Stimulated activated CD4-positive, alpha-beta T cell treated with anti-CD3 and anti-CD28 coated beads, Interleukin-1b, Interleukin-23, amount 100 ng/mL, for 1 hour (primary cell): ENCODE results near the gene SLC7A9.
"Not testable (repeated sequence)": the region's sequence is repeated elsewhere in the genome, so short reads cannot be mapped to it uniquely, and the experiment has no call there.

Experiments
- DNase-seq, 2 donors: peaks; one replicate each; pipeline ENCODE4 v3.0.0-alpha.2; 2020; ENCODE audit warnings: low read depth in 2 of 2

SLC7A9 gene

GRCh38 chr19:32864318-32865007 lies 5.1 kb downstream of the SLC7A9 start:
- no peak for DNase-seq

DNA sequence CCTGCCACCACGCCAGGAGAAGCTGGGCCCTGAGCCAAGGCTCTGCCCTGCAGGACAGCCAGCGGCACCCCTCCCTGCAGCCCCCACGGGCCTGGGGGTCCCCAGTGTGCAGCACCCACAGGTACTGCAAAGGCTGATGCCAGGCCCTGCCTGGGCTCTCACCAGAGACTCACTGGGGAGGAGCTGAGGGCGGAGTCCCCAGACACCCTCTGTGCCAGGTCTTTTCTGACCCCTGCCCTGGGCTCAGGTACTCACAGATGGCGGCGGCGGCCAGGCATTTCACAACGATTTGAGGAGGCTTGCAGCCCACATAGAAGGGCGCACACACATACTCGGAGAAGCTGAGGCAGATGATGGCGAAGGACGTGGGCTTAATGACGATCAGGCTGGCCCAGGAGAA lies 5.7 kb downstream of the SLC7A9 start:
- no peak for DNase-seq

DNA sequence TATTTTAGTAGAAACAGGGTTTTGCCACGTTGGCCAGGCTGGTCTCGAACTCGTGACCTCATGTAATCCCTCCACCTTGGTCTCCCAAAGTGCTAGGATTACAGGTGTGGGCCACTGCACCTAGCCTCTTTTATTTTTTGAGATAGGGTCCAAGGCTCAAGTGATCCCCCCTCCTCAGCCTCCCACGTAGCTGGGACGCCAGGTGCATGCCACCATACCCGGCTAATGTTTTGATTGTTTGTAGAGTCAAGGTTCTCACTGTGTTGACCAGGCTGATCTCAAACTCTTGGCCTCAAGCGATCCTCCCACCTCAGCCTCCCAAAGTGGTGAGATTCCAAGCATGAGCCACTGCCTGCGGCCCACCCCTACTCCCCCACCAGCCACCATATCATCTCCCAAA lies 6.3 kb downstream of the SLC7A9 start:
- DNase-seq, result no peak

- no peak for DNase-seq
Observed at GRCh38 chr19:32862741-32863140, 6.8 kb downstream of the SLC7A9 start.

DNA sequence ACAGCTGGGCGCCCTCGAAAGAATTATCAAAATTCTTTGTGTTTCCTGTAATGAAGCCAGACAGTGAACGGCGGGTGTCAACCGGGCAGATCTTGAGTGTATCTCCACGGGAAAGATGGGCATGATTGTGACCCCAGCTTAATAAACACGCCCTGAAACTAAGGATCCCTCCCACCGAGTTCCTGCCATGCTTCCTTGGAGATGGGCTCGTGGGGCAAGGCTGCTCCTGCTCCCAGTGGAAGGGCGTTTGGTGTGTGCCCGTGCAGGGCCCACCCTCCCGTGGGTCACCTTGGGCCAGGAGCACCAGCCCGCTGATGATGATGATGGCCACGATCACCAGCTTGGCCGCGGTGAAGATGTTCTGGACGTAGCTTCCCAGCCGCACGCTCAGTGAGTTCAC lies 7.4 kb downstream of the SLC7A9 start:
- no peak for DNase-seq

DNA sequence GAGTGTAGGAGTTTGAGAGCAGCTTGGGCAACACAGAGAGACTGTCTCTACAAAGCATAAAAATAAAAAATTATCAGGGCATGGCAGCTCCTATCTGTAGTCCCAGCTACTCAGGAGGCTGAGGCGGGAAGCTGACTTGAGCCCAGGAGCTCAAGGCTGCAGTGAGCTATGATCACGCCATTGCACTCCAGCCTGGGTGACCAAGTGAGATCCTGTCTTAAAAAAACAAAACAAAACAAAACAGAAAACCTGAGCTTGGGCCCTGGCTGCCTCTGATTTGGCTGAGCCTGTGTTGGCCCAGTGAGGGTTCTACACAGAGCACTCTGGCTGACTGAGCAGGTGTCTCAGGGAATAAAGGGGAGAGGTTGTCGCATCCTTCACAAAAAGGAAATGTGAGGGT lies 8.0 kb downstream of the SLC7A9 start:
- DNase-seq, result no peak

DNA sequence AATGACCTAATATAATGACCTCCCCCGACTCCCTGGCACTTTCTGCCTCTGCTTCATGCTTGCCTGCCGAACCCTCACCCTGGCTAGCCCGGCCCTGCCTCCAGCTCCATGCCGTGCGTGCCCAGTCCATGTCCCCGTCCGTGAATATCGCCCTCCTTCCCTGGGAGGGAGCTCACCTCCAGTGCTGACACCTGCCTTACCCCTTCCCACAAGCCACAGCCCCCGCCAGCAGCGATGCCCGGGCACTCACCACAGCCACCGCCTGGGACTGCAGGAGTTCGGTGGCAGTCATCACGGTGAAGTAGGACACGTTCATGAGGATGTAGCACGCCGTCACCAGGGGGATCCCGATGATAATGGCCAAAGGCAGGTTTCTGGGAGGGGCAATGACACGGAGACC lies 10.0 kb downstream of the SLC7A9 start:
- no peak for DNase-seq

DNA sequence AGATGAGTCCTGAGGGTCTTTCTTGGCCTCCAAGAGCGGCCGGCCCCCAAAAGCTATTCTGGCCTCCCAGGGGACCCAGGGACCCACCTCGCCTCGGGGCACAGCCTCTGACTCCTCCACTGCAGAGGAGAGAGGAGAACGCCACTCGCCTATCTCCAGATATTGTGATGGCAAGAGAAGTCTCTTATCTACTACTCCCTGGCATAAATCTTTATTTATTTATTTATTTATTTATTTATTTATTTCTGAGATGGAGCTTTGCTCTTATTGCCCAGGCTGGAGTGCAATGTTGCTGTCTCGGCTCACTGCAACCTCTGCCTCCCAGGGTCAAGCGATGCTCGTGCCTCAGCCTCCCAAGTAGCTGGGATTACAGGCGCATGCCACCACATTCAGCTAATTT lies 11.0 kb downstream of the SLC7A9 start:
- DNase-seq, result no peak

- no peak for DNase-seq
Observed at GRCh38 chr19:32858155-32858554, 11.4 kb downstream of the SLC7A9 start.

DNA sequence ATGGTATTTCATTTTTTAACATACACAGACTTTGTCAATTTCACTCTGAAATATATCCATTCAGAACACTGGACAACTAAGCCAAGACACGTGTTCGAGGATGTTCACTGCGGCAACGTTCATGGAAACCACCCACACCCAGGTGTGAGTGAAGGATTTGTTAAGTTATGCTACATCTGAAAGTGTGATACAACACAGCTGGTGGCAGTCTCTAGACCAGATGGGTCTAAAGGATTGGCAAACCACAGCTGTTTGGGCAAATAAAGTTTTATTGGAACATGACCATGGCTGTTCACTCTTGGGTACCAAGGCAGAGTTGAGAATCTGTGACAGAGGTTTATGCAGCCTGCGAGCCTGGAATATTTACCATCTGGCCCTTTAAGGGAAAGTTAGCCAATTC lies 12.0 kb downstream of the SLC7A9 start:
- DNase-seq, result no peak

- DNase-seq, result not testable (repeated sequence)
Observed at GRCh38 chr19:32856818-32857217, 12.7 kb downstream of the SLC7A9 start.

DNA sequence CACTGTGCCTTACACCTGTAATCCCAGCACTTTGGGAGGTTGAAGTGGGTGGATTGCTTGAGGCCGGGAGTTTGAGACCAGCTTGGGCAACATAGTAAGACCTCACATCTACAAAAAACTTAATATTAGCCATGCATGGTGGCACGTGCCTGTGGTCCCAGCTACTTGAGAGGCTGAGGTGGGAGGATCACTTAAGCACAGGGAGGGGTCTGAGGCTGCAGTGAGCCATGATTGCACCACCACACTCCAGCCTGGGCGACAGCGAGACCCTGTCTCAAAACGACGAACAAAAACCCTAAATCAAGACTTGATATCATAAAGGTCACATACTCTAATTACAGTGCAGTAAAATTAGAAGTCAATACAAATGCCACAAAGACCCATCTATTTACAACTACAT lies 17.4 kb downstream of the SLC7A9 start:
- no peak for DNase-seq

DNA sequence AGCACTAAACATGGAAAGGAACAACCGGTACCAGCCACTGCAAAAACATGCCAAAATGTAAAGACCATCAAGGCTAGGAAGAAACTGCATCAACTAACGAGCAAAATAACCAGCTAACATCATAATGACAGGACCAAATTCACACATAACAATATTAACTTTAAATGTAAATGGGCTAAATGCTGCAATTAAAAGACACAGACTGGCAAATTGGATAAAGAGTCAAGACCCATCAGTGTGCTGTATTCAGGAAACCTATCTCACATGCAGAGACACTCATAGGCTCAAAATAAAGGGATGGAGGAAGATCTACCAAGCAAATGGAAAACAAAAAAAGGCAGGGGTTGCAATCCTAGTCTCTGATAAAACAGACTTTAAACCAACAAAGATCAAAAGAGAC lies 21.5 kb downstream of the SLC7A9 start:
- DNase-seq, result not testable (repeated sequence)

- no peak for DNase-seq
Observed at GRCh38 chr19:32843716-32844245, 25.8 kb downstream of the SLC7A9 start.

DNA sequence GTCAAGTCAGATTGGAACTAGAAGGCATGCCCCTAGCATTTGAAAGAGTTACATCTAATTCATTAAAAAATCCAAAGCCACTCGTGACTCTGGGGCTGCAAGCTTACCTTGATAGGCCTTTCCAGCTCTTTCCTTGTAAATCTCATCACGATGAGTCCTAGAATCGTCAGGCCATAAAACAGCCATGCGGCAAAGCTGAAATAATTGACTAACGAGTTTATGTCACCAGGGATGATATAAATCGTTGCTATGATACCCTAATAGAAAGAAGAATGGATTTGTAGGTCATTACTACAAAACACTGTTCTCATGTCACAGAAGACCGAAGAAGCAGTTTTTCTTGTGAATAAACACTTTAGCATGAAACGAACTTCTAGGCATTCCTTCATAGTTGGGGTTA lies 27.5 kb downstream of the SLC7A9 start:
- DNase-seq, result no peak

- no peak for DNase-seq
Observed at GRCh38 chr19:32837531-32837930, 32.0 kb downstream of the SLC7A9 start.

DNA sequence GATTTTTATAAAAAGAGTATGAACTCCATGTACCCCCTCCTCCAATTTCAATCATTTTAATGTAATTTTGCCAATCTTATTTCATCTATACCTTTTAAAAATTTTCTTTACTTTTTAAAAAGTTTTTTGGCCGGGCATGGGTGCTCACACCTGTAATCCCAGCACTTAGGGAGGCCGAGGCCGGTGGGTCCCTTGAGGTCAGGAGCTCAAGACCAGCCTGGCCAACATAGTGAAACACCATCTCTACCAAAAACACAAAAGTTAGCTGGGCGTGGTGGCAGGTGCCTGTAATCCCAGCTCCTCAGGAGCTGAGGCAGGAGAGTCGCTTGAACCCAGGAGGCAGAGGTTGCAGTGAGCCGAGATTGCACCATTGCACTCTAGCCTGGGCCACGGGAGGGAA lies 36.2 kb downstream of the SLC7A9 start:
- DNase-seq, result not testable (repeated sequence)

DNA sequence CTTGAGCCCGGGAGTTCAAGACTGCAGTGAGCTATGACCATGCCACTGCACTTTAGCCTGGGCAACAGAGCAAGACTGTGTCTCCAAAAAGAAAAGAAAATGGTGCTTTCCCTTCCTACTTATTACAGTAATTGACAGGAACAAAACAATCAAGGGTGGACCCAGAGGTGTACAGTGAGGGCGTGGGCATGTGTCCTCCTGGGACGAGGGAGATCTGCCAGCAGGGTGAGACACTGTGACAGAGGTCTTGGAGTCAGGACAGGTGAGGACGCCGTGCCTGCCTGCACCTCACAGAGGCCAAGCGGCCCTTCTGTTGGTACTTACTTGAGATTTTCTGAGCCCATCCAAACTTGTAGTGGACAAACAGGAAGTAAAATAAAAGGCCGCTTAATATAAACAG lies 36.7 kb downstream of the SLC7A9 start:
- not testable (repeated sequence) for DNase-seq

GRCh38 chr19:32832094-32832493 lies 37.5 kb downstream of the SLC7A9 start:
- not testable (repeated sequence) for DNase-seq

GRCh38 chr19:32831611-32832010 lies 38.0 kb downstream of the SLC7A9 start:
- no peak for DNase-seq

DNA sequence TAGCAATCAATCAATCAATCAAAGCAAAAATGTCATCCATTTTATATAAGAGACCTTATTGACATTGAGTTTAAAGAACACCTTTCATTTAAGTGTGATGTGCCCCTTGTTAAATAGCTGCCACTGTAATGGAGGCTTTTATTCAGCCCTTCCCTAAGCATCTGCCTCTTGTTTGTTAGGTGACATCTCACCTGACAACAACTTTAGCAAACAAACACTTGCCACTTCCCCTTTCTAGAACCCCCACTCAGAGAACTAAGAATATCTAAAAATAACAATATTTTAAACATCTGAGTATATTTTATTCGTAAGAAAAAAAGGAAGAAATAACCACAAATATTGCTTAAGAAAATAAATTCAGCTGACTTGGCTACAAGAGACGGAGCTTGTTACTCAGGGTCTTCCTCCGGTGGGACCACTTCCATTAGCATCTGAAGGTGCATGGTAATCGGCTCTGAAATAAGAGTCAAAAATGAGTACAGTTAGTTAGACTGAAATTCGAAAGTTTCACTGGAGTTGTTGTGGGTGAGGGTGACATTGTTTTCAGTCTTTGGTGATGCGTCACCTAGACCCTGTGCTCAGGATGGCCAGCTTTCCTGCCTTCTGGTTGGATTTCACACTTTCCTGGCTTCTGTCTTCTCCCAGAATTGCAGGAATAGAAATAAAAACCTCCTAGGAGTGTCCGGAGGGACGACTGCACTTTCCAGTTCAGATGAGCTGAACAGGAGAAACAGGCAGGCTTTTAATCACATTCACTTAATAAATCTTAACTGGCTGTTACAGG lies 39.1 kb downstream of the SLC7A9 start:
- DNase-seq, result no peak

GRCh38 chr19:32829345-32829896 lies 40.1 kb downstream of the SLC7A9 start:
- DNase-seq, result no peak
